Kidney epithelial cell (primary cell): ENCODE results near the gene ART1. TPM values are rescaled to one million over a fixed set of nuclear protein-coding genes. Genes with fewer than 3 reads are reported as not detected.

Experiments
- DNase-seq: peaks from one replicate; pipeline ENCODE4 v3.0.0-alpha.2; 2010; ENCODE audit warnings: low read depth
- H3K27me3 ChIP-seq: 2 replicates; pipeline ENCODE4 v1.6.0; 2011; ENCODE audit warnings: low read length; ENCODE audit not compliant: control insufficient read depth, insufficient read depth
- H3K36me3 ChIP-seq: 2 replicates; pipeline ENCODE4 v1.5.1; 2011; ENCODE audit warnings: low read length; ENCODE audit not compliant: control insufficient read depth, insufficient read depth
- H3K4me3 ChIP-seq: 2 replicates; pipeline ENCODE4 v1.5.1; 2011; ENCODE audit warnings: low read depth, mild to moderate bottlenecking, control low read depth, low read length
- CTCF ChIP-seq: IDR thresholded peaks from 2 replicates; pipeline ENCODE4 v1.5.1; 2011; ENCODE audit warnings: mild to moderate bottlenecking, moderate library complexity, low read length, control low read depth, inconsistent platforms; ENCODE audit not compliant: insufficient read depth, poor library complexity, severe bottlenecking
- total RNA-seq: library from RNA; depleted of rRNA; stranded (reverse); fragments of >200 nt; gene quantifications from 2 replicates; pipeline ENCODE4 v1.2.3, GENCODE V29; 2015

The ART1 gene
- total RNA-seq, 1 donor from 2014 or later: not detected

DNA sequence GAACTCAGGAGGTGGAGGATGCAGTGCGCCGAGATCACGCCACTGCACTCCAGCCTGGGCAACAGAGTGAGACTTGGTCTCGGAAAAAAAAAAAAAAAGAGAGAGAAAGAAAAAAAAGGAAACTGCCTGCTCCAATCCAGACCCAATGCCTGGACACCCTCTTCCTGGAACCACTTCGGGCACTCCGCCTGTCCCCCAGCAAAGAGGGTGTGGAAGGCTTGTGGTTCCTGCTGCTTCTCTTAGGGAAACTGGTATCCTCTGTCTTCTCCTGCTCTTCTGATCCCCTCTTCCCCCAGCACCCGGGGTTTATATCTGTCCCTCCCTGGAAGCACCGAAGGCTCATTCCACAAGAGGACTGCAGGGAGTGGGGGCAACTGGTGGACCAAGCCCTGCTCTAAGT, 13.3 kb downstream of the ART1 start:
- Histone ChIP-seq H3K36me3 (no peaks in the 10 kb centered on the region), H3K27me3 (peaks cover 4% of the 10 kb centered on the region), H3K4me3 (no peak overlapping the region)
- TF ChIP-seq CTCF: no peak
- no peak for DNase-seq

DNA sequence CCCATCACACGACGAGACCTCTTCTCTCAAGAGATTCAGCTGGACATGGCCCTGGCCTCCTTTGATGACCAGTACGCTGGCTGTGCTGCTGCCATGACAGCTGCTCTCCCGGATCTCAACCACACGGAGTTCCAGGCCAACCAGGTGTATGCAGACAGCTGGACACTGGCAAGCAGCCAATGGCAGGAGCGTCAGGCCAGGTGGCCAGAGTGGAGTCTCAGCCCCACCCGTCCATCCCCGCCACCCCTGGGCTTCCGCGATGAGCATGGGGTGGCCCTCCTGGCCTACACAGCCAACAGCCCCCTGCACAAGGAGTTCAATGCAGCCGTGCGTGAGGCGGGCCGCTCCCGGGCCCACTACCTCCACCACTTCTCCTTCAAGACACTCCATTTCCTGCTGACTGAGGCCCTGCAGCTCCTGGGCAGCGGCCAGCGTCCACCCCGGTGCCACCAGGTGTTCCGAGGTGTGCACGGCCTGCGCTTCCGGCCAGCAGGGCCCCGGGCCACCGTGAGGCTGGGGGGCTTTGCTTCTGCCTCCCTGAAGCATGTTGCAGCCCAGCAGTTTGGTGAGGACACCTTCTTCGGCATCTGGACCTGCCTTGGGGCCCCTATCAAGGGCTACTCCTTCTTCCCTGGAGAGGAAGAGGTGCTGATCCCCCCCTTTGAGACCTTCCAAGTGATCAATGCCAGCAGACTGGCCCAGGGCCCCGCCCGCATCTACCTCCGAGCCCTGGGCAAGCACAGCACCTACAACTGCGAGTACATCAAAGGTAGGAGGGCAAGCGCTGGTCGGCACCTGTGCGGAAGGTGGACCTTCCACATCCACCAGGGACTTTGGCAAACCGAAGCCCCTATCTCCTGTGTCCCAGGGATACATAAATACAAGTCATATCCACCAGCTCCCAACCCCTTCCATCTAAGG, 14.9 kb downstream of the ART1 start:
- Histone ChIP-seq H3K4me3 (no peak overlapping the region), H3K36me3 (no peaks in the 10 kb centered on the region), H3K27me3 (peaks cover 4% of the 10 kb centered on the region)
- no peak for TF ChIP-seq CTCF
- no peak for DNase-seq

- Histone ChIP-seq H3K27me3 (peaks cover 4% of the 10 kb centered on the region), H3K4me3 (no peak overlapping the region), H3K36me3 (no peaks in the 10 kb centered on the region)
- DNase-seq: no peak
- no peak for TF ChIP-seq CTCF
These were observed 16.0 kb downstream of the ART1 start for GRCh38 chr11:3660960-3661359.

DNA sequence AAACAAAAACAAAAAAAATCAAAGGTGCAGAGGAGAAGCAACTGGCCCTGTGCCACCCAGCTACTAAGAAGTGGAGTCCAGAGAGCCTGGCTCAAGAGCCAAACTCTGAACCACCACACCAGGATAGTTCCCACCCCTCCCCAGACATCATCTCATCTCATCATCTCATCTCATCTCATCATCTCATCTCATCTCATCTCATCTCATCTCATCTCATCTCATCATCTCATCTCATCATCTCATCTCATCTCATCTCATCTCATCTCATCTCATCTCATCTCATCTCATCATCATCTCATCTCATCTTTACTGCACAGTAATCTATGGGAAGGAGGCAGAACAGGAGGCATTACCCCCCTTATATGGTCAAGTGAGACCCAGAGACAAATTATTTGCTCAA, 17.9 kb downstream of the ART1 start:
- H3K4me3 ChIP-seq: no peak overlapping the region
- no peaks in the 10 kb centered on the region for H3K36me3 ChIP-seq
- TF ChIP-seq CTCF: no peak
- no peak for DNase-seq
- H3K27me3 ChIP-seq: peaks cover 4% of the 10 kb centered on the region

DNA sequence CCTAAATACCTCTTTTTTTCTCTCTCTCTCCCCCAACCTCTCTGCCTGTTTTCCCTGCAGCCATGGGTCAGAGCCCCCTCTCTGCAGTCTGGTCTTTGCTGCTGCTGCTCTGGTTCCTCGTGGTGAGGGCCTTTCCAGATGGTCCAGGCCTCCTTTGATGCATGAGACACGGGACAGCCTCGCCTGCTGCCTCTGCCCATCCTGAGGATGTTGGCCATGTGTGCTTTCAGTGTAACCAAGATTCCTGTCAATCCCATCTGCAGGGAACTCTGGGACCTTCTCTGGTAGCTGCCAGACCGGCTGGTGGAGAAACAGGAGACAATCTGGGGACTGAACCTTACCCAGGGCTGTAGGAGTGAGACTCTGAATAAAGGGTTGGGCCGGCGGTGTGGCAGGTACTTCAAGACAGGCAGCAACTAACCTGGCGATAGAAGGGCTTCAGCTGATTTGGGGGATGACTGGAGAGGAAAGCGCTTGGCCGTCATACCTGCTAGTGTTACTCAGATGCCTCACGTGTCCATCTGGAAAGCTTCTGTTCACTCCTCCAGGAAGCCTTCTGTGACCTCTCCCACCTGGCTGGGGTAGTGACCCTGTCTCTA, 19.2 kb downstream of the ART1 start:
- H3K27me3 ChIP-seq: no peaks in the 10 kb centered on the region
- TF ChIP-seq CTCF: no peak
- DNase-seq: no peak
- no peak overlapping the region for H3K4me3 ChIP-seq
- no peaks in the 10 kb centered on the region for H3K36me3 ChIP-seq
